BE2C (cell line): ENCODE measurements around the gene RNF130.

ENCODE experiments used
- DNase-seq: peaks from one replicate; pipeline ENCODE4 v3.0.0-alpha.2; 2020
- H3K27me3 ChIP-seq: fragments of 250-450 bp; sonication (Bioruptor Pico); 2 replicates; pipeline ENCODE4 v1.5.1; 2020; ENCODE audit warnings: mild to moderate bottlenecking
- H3K36me3 ChIP-seq: fragments of 250-450 bp; sonication (Bioruptor Pico); 2 replicates; pipeline ENCODE4 v1.5.1; 2020; ENCODE audit warnings: mild to moderate bottlenecking
- H3K4me1 ChIP-seq: fragments of 250-450 bp; sonication (Bioruptor Pico); 2 replicates; pipeline ENCODE4 v1.5.1; 2020
- H3K4me3 ChIP-seq: 2 replicates; pipeline ENCODE4 v1.5.1; 2011; ENCODE audit warnings: low read depth, low read length
- H3K9me3 ChIP-seq: fragments of 250-450 bp; sonication (Bioruptor Pico); 2 replicates; pipeline ENCODE4 v1.5.1; 2020
- CTCF ChIP-seq: IDR thresholded peaks from 2 replicates; pipeline ENCODE4 v1.5.1; 2012; ENCODE audit warnings: mild to moderate bottlenecking, low read depth, low read length

RNF130 gene

GRCh38 chr5:180112181-180112861 lies 40.8 kb upstream of the RNF130 start:
- Histone ChIP-seq H3K4me3 (no peak overlapping the region), H3K36me3 (no peaks in the 10 kb centered on the region), H3K9me3 (no peaks in the 10 kb centered on the region; the same call in 1 of the 2 replicates), H3K27me3 (no peaks in the 10 kb centered on the region), H3K4me1 (no peaks in the 10 kb centered on the region)
- TF ChIP-seq CTCF: no peak
- DNase-seq: no peak

- no peaks in the 10 kb centered on the region for H3K4me1 ChIP-seq
- H3K36me3 ChIP-seq: no peaks in the 10 kb centered on the region
- DNase-seq: no peak
- H3K4me3 ChIP-seq: no peak overlapping the region
- TF ChIP-seq CTCF: no peak
- no peaks in the 10 kb centered on the region for H3K27me3 ChIP-seq
- no peaks in the 10 kb centered on the region; the same call in 1 of the 2 replicates for H3K9me3 ChIP-seq
Measured at GRCh38 chr5:180111273-180112002, 39.9 kb upstream of the RNF130 start.

GRCh38 chr5:180109920-180110319 lies 38.4 kb upstream of the RNF130 start:
- TF ChIP-seq CTCF: no peak
- H3K9me3 ChIP-seq: no peaks in the 10 kb centered on the region; the same call in 1 of the 2 replicates
- no peak for DNase-seq
- no peaks in the 10 kb centered on the region for H3K27me3 ChIP-seq
- H3K4me1 ChIP-seq: no peaks in the 10 kb centered on the region
- no peak overlapping the region for H3K4me3 ChIP-seq
- no peaks in the 10 kb centered on the region for H3K36me3 ChIP-seq

GRCh38 chr5:180107005-180107404 lies 35.4 kb upstream of the RNF130 start:
- H3K9me3 ChIP-seq: no peaks in the 10 kb centered on the region
- TF ChIP-seq CTCF: no peak

GRCh38 chr5:180105827-180106312 lies 34.3 kb upstream of the RNF130 start:
- Histone ChIP-seq H3K27me3 (no peaks in the 10 kb centered on the region), H3K9me3 (no peaks in the 10 kb centered on the region), H3K4me1 (no peaks in the 10 kb centered on the region), H3K4me3 (no peak overlapping the region), H3K36me3 (no peaks in the 10 kb centered on the region)
- no peak for TF ChIP-seq CTCF
- DNase-seq: no peak

More at GRCh38 chr5:180107005-180107404, 35.4 kb upstream of the RNF130 start:
- DNase-seq: no peak
- H3K4me3 ChIP-seq: no peak overlapping the region
- H3K4me1 ChIP-seq: no peaks in the 10 kb centered on the region
- H3K36me3 ChIP-seq: no peaks in the 10 kb centered on the region
- no peaks in the 10 kb centered on the region for H3K27me3 ChIP-seq

GRCh38 chr5:180104168-180104530 lies 32.6 kb upstream of the RNF130 start:
- no peaks in the 10 kb centered on the region for H3K9me3 ChIP-seq
- no peak for TF ChIP-seq CTCF
- H3K4me3 ChIP-seq: no peak overlapping the region
- H3K4me1 ChIP-seq: no peaks in the 10 kb centered on the region
- H3K27me3 ChIP-seq: no peaks in the 10 kb centered on the region
- DNase-seq: no peak
- no peaks in the 10 kb centered on the region for H3K36me3 ChIP-seq
